RWPE2 (cell line): Measurements from ENCODE around the gene DHX58.

Source experiments
- ATAC-seq: fragments of 200-7000 bp; cut with Tn5 transposase; 3 replicates; pipeline ENCODE4 v1.9.1; 2021; ENCODE audit warnings: low read depth
- DNase-seq: peaks from one replicate; pipeline ENCODE4 v3.0.0-alpha.2; 2020; ENCODE audit warnings: low spot score
- H3K27ac ChIP-seq: fragments of 450-650 bp; 2 replicates; pipeline ENCODE4 v1.5.1; 2017; ENCODE audit warnings: mild to moderate bottlenecking; ENCODE audit not compliant: poor library complexity, severe bottlenecking
- H3K27me3 ChIP-seq: fragments of 250-450 bp; sonication (Bioruptor Pico); 2 replicates; pipeline ENCODE4 v1.5.1; 2021; ENCODE audit warnings: mild to moderate bottlenecking, moderate library complexity; ENCODE audit not compliant: insufficient read depth, poor library complexity, severe bottlenecking
- H3K36me3 ChIP-seq: fragments of 250-450 bp; sonication (Bioruptor Pico); 2 replicates; pipeline ENCODE4 v1.5.1; 2020; ENCODE audit warnings: low read depth, mild to moderate bottlenecking, moderate library complexity
- H3K4me1 ChIP-seq: fragments of 250-450 bp; sonication (Bioruptor Pico); 2 replicates; pipeline ENCODE4 v1.5.1; 2021; ENCODE audit warnings: mild to moderate bottlenecking, moderate library complexity; ENCODE audit not compliant: insufficient read depth, poor library complexity, severe bottlenecking
- H3K4me3 ChIP-seq: fragments of 250-450 bp; sonication (Bioruptor Pico); 2 replicates; pipeline ENCODE4 v1.5.1; 2021; ENCODE audit warnings: mild to moderate bottlenecking, moderate library complexity; ENCODE audit not compliant: severe bottlenecking
- H3K9me3 ChIP-seq: fragments of 250-450 bp; sonication (Bioruptor Pico); 2 replicates; pipeline ENCODE4 v1.5.1; 2021; ENCODE audit warnings: mild to moderate bottlenecking, moderate library complexity; ENCODE audit not compliant: severe bottlenecking
- TF ChIP-seq, protein P1 (sequence below): fragments of 450-650 bp; IDR thresholded peaks from one replicate; pipeline ENCODE4 v1.5.1; 2017; ENCODE audit warnings: mild to moderate bottlenecking, moderate library complexity; ENCODE audit not compliant: poor library complexity, severe bottlenecking

The DHX58 gene

DNA sequence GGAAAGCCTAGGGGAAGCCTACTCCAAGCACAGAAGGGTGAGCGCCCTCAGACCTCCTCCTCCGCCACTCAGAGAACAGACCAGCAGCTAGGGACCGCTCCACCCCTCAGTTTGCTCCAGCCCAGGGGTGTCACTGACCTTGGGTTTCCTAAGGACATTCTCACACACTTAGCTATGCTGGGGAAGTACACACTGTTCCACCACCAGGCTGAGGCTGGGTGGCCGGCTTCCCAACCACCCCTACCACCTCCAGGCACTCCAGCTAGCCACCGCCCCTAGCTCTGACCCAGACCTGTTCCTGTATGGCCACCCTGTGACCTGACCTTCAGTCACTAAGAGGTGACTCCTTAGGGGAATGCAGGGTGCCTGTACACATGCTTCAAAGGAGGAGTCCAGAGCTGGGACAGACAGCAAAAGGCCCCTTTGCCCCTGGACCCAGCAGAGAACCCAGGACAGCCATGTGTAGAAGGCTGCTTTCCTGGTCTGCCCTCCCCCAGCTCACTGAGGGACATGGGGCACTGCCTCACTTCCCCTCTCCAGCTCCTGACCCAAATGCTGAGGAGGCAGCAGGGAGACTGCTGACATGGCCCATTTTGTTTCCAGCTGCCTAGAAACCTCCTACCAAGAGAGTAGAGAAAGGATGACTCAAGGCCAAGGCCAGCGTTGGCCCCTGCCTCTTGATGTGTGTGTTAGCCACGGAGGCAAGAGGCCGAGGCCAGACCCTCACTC lies 16.8 kb upstream of the DHX58 start:
- Histone ChIP-seq H3K27ac (no peak overlapping the region), H3K36me3 (peaks cover 55% of the 10 kb centered on the region), H3K4me1 (peaks cover 16% of the 10 kb centered on the region)

DNA sequence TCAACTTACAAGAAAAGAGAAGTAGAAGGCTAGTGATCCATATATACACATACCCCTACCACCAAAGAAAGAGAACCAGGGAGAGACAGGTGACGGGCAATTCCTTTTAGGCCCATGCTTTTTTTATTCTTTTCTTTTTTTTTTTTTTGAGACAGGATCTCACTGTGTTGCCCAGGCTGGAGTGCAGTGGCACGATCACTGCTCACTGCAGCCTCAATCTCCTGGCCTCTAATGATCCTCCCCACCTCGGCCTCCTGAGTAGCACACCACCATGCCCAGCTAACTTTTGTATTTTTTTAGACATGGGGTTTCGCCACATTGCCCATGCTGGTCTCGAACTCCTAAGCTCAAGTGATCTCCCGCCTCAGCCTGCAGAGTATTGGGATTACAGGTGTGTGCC lies 14.9 kb upstream of the DHX58 start:
- no peaks in the 10 kb centered on the region for H3K27me3 ChIP-seq
- no peak for DNase-seq
- no peaks in the 10 kb centered on the region for H3K4me1 ChIP-seq
- no peak for ATAC-seq
- H3K36me3 ChIP-seq = peaks cover 51% of the 10 kb centered on the region
- H3K9me3 ChIP-seq = no peaks in the 10 kb centered on the region
- no peak overlapping the region for H3K27ac ChIP-seq
- TF ChIP-seq, protein P1, sequence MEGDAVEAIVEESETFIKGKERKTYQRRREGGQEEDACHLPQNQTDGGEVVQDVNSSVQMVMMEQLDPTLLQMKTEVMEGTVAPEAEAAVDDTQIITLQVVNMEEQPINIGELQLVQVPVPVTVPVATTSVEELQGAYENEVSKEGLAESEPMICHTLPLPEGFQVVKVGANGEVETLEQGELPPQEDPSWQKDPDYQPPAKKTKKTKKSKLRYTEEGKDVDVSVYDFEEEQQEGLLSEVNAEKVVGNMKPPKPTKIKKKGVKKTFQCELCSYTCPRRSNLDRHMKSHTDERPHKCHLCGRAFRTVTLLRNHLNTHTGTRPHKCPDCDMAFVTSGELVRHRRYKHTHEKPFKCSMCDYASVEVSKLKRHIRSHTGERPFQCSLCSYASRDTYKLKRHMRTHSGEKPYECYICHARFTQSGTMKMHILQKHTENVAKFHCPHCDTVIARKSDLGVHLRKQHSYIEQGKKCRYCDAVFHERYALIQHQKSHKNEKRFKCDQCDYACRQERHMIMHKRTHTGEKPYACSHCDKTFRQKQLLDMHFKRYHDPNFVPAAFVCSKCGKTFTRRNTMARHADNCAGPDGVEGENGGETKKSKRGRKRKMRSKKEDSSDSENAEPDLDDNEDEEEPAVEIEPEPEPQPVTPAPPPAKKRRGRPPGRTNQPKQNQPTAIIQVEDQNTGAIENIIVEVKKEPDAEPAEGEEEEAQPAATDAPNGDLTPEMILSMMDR = no peak
- H3K4me3 ChIP-seq = no peak overlapping the region

More for the DNA sequence above, 16.8 kb upstream of the DHX58 start:
- DNase-seq = no peak
- Histone ChIP-seq H3K4me3 (no peak overlapping the region), H3K9me3 (no peaks in the 10 kb centered on the region), H3K27me3 (no peaks in the 10 kb centered on the region)
- no peak for ATAC-seq
- TF ChIP-seq, protein P1 = no peak

DNA sequence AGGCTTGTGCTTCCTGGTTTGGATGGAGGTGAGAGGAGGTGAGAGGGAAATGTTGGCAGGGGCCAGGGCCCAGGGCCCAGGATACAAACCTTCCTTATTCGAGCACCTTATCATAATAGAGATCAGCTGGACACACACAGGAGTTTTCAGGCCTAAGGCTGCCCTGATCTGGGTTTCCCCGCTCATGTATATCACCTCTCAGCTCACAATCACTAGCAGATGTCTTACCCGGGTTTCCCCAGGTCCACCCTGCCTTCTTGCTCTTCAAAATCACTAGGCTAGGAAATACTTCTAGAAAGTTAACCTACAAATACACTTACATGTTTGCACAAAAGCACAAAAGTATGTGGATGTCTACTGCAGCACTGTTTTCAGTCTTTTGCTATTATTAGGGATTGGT lies 14.3 kb upstream of the DHX58 start:
- H3K9me3 ChIP-seq = no peaks in the 10 kb centered on the region
- TF ChIP-seq, protein P1 = no peak
- no peak for ATAC-seq
- H3K4me3 ChIP-seq = no peak overlapping the region
- H3K4me1 ChIP-seq = no peaks in the 10 kb centered on the region
- no peak overlapping the region for H3K27ac ChIP-seq
- H3K36me3 ChIP-seq = peaks cover 51% of the 10 kb centered on the region
- no peaks in the 10 kb centered on the region for H3K27me3 ChIP-seq
- DNase-seq = no peak

DNA sequence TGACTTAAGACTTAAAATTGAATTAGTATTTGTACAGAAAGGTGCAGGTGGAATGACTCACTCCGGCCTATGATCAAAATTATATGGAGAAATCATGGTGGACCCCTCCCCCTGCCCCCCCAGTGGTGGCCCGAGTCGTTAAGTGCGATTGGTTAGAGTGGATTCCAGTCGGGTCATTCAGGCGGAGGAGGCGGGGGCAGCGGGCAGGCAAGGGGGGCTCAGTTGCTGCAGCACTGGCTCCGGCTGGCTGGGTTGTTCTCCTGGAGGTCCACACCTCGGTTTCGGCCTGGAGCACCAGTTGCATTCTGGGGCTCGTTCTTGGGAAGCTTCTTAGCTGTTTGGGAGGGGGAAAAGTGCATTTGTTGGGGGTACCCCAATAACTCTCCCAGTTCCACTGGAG lies 13.1 kb upstream of the DHX58 start:
- ATAC-seq (no peak), DNase-seq (no peak)
- no peaks in the 10 kb centered on the region for H3K9me3 ChIP-seq
- no peak overlapping the region for H3K4me3 ChIP-seq
- H3K36me3 ChIP-seq = peaks cover 41% of the 10 kb centered on the region
- TF ChIP-seq, protein P1 = no peak
- H3K27me3 ChIP-seq = no peaks in the 10 kb centered on the region
- H3K4me1 ChIP-seq = no peaks in the 10 kb centered on the region
- no peak overlapping the region for H3K27ac ChIP-seq

DNA sequence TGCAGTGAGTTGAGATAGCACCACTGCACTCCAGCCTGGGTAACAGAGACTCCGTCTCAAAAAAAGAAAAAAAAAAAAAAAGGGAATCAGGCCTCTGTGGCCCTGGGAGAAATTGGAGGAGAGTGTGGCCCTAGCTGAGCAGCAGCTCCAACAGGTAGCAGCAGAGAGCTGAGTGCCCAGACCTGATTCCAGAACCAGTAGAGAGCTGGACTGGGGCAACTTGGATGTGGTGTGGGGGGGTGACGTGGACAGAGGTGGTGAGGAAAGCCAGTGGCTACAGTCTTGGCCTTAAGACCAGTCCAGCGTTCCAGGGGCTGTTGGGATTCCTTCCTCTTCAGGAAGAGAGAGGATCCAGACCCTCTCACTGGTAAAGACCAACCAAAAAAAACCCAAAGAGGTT lies 11.7 kb upstream of the DHX58 start:
- Histone ChIP-seq H3K36me3 (peaks cover 28% of the 10 kb centered on the region), H3K27me3 (no peaks in the 10 kb centered on the region), H3K4me1 (peaks cover 7% of the 10 kb centered on the region), H3K27ac (no peak overlapping the region), H3K9me3 (no peaks in the 10 kb centered on the region), H3K4me3 (no peak overlapping the region)
- TF ChIP-seq, protein P1 = no peak
- ATAC-seq (no peak), DNase-seq (no peak)
